SK-N-MC (cell line): ENCODE results near the gene GNAS.
"Not testable (repeated sequence)": the region's sequence is repeated elsewhere in the genome, so short reads cannot be mapped to it uniquely, and the experiment has no call there.

ENCODE experiments used
- EZH2 ChIP-seq: fragments of 200-600 bp; sonication (generic); IDR thresholded peaks from one replicate; pipeline ENCODE4 v1.6.1; 2017; ENCODE audit warnings: antibody characterized with exemption
- FOXP2 ChIP-seq: optimal IDR thresholded peaks from 2 replicates; pipeline ENCODE3; 2011; ENCODE audit warnings: mild to moderate bottlenecking, moderate library complexity; ENCODE audit not compliant: insufficient read depth; ENCODE audit errors: extremely low read length, control extremely low read depth
- POLR2AphosphoS5 ChIP-seq: IDR thresholded peaks from 2 replicates; pipeline ENCODE4 v1.6.1; 2012; ENCODE audit warnings: mild to moderate bottlenecking, low read depth, low read length, borderline replicate concordance

GRCh38 chr20:58828804-58829203 is 23.7 kb upstream of the GNAS start:
- TF ChIP-seq EZH2, POLR2AphosphoS5, FOXP2: not testable (repeated sequence)
